KMS-11 (cell line): ENCODE measurements around the gene BPIFB6.

ENCODE experiments used
- H2AFZ ChIP-seq: fragments of 200-600 bp; sonication (generic); 2 replicates; pipeline ENCODE4 v1.6.1; 2016; ENCODE audit warnings: antibody characterized with exemption, mixed run types, low read depth
- H3K27ac ChIP-seq: fragments of 200-600 bp; sonication (generic); 2 replicates; pipeline ENCODE4 v1.6.1; 2016; ENCODE audit warnings: mild to moderate bottlenecking, mixed run types
- H3K27me3 ChIP-seq: fragments of 200-600 bp; sonication (generic); 2 replicates; pipeline ENCODE4 v1.6.1; 2017; ENCODE audit warnings: mild to moderate bottlenecking, low read depth, mixed run types, moderate library complexity; ENCODE audit not compliant: insufficient read depth
- H3K36me3 ChIP-seq: fragments of 200-600 bp; sonication (generic); 2 replicates; pipeline ENCODE4 v1.6.1; 2017; ENCODE audit warnings: mild to moderate bottlenecking, mixed run types; ENCODE audit not compliant: insufficient read depth
- H3K4me1 ChIP-seq: fragments of 200-600 bp; sonication (generic); 2 replicates; pipeline ENCODE4 v1.6.1; 2016; ENCODE audit warnings: mild to moderate bottlenecking, low read depth, mixed run types; ENCODE audit not compliant: poor library complexity, severe bottlenecking
- H3K4me2 ChIP-seq: fragments of 200-600 bp; sonication (generic); 2 replicates; pipeline ENCODE4 v1.7.0; 2016; ENCODE audit warnings: mild to moderate bottlenecking, mixed run types
- H3K4me3 ChIP-seq: fragments of 200-600 bp; sonication (generic); IDR thresholded peaks from 2 replicates; pipeline ENCODE4 v1.6.1; 2017; ENCODE audit warnings: low read depth, low read length, mixed read lengths; ENCODE audit not compliant: insufficient read depth
- H3K79me2 ChIP-seq: fragments of 200-600 bp; sonication (generic); 2 replicates; pipeline ENCODE4 v1.6.1; 2016; ENCODE audit warnings: low read depth, mixed run types; ENCODE audit not compliant: insufficient read depth
- H3K9ac ChIP-seq: fragments of 200-600 bp; sonication (generic); 2 replicates; pipeline ENCODE4 v1.6.1; 2016; ENCODE audit warnings: mild to moderate bottlenecking, mixed run types
- H4K20me1 ChIP-seq: fragments of 200-600 bp; sonication (generic); 2 replicates; pipeline ENCODE4 v1.6.1; 2016; ENCODE audit warnings: mild to moderate bottlenecking, mixed run types; ENCODE audit not compliant: insufficient read depth
- CTCF ChIP-seq: fragments of 200-600 bp; sonication (generic); conservative IDR thresholded peaks from 2 replicates; pipeline ENCODE4 v1.6.1; 2017; ENCODE audit warnings: low read depth, mild to moderate bottlenecking, antibody characterized with exemption, low read length, moderate library complexity, mixed read lengths

Gene BPIFB6

GRCh38 chr20:33028875-33029274 is 2.6 kb upstream of the BPIFB6 start:
- Histone ChIP-seq H3K4me1 (no peaks in the 10 kb centered on the region), H3K27ac (no peak overlapping the region), H3K36me3 (no peaks in the 10 kb centered on the region), H3K79me2 (no peaks in the 10 kb centered on the region), H3K27me3 (peaks cover 20% of the 10 kb centered on the region; the same call in 1 of the 2 replicates), H3K4me3 (no peak overlapping the region), H4K20me1 (no peaks in the 10 kb centered on the region), H3K4me2 (no peak overlapping the region), H3K9ac (no peak overlapping the region), H2AFZ (no peak overlapping the region)
- no peak for TF ChIP-seq CTCF

GRCh38 chr20:33030076-33030475 is 1.4 kb upstream of the BPIFB6 start:
- H3K4me3 ChIP-seq: no peak overlapping the region
- TF ChIP-seq CTCF: no peak
- no peak overlapping the region for H2AFZ ChIP-seq
- peaks cover 20% of the 10 kb centered on the region; the same call in 1 of the 2 replicates for H3K27me3 ChIP-seq
- no peaks in the 10 kb centered on the region for H3K4me1 ChIP-seq
- H3K9ac ChIP-seq: no peak overlapping the region
- no peaks in the 10 kb centered on the region for H3K36me3 ChIP-seq
- no peak overlapping the region for H3K4me2 ChIP-seq
- no peak overlapping the region for H3K27ac ChIP-seq
- no peaks in the 10 kb centered on the region for H3K79me2 ChIP-seq
- H4K20me1 ChIP-seq: no peaks in the 10 kb centered on the region

- Histone ChIP-seq H2AFZ (no peak overlapping the region), H3K27ac (no peak overlapping the region), H3K4me2 (no peak overlapping the region), H3K79me2 (no peaks in the 10 kb centered on the region), H3K4me3 (no peak overlapping the region), H3K4me1 (no peaks in the 10 kb centered on the region), H3K36me3 (no peaks in the 10 kb centered on the region), H4K20me1 (no peaks in the 10 kb centered on the region), H3K27me3 (peaks cover 20% of the 10 kb centered on the region; the same call in 1 of the 2 replicates), H3K9ac (no peak overlapping the region)
- no peak for TF ChIP-seq CTCF
These were observed 879 bp upstream of the BPIFB6 start for GRCh38 chr20:33030569-33030968.

- H3K4me3 ChIP-seq: no peak overlapping the region
- H3K27ac ChIP-seq: no peak overlapping the region
- H3K79me2 ChIP-seq: no peaks in the 10 kb centered on the region
- no peak overlapping the region for H3K4me2 ChIP-seq
- TF ChIP-seq CTCF: no peak
- H3K27me3 ChIP-seq: peaks cover 14% of the 10 kb centered on the region; the same call in 1 of the 2 replicates
- H3K4me1 ChIP-seq: no peaks in the 10 kb centered on the region
- no peaks in the 10 kb centered on the region for H3K36me3 ChIP-seq
- no peaks in the 10 kb centered on the region for H4K20me1 ChIP-seq
- H3K9ac ChIP-seq: no peak overlapping the region
- no peak overlapping the region for H2AFZ ChIP-seq
These were observed 1.1 kb downstream of the BPIFB6 start for GRCh38 chr20:33032555-33032954.
